ENCODE measurements around the gene INTS13.
"Not testable (repeated sequence)": the region's sequence is repeated elsewhere in the genome, so short reads cannot be mapped to it uniquely, and the experiment has no call there.

INTS13 gene

GRCh38 chr12:26935636-26936378 lies 2.0 kb downstream of the INTS13 start:
- no peak for DNase-seq (ENCODE audit: low read depth in 3 of 3, low spot score in 1 of 3)

GRCh38 chr12:26929590-26929989 lies 8.2 kb downstream of the INTS13 start:
- no peak for DNase-seq (ENCODE audit: low read depth in 3 of 3, low spot score in 1 of 3)

- DNase-seq (ENCODE audit: low read depth in 3 of 3, low spot score in 1 of 3) = no peak
These were observed 9.1 kb downstream of the INTS13 start for GRCh38 chr12:26928661-26929060.

- DNase-seq (ENCODE audit: low read depth in 3 of 3, low spot score in 1 of 3) = no peak
These were observed 15.9 kb downstream of the INTS13 start for GRCh38 chr12:26921886-26922285.

- DNase-seq (ENCODE audit: low read depth in 3 of 3, low spot score in 1 of 3) = no peak
These were observed 18.6 kb downstream of the INTS13 start for GRCh38 chr12:26919216-26919555.

- DNase-seq (ENCODE audit: low read depth in 3 of 3, low spot score in 1 of 3) = no peak
These were observed 19.2 kb downstream of the INTS13 start for GRCh38 chr12:26918321-26919215.

GRCh38 chr12:26906704-26907103 lies 31.1 kb downstream of the INTS13 start:
- no peak for DNase-seq (ENCODE audit: low read depth in 3 of 3, low spot score in 1 of 3)

GRCh38 chr12:26906024-26906423 lies 31.8 kb downstream of the INTS13 start:
- no peak for DNase-seq (ENCODE audit: low read depth in 3 of 3, low spot score in 1 of 3)

GRCh38 chr12:26903396-26903795 lies 34.4 kb downstream of the INTS13 start:
- DNase-seq (ENCODE audit: low read depth in 3 of 3, low spot score in 1 of 3) = not testable (repeated sequence)

GRCh38 chr12:26896913-26897312 lies 40.9 kb downstream of the INTS13 start:
- no peak for DNase-seq (ENCODE audit: low read depth in 3 of 3, low spot score in 1 of 3)

GRCh38 chr12:26895672-26896071 lies 42.1 kb downstream of the INTS13 start:
- DNase-seq (ENCODE audit: low read depth in 3 of 3, low spot score in 1 of 3) = no peak

GRCh38 chr12:26891704-26892103 lies 46.1 kb downstream of the INTS13 start:
- DNase-seq (ENCODE audit: low read depth in 3 of 3, low spot score in 1 of 3) = no peak

GRCh38 chr12:26890784-26891183 lies 47.0 kb downstream of the INTS13 start:
- DNase-seq (ENCODE audit: low read depth in 3 of 3, low spot score in 1 of 3) = no peak

GRCh38 chr12:26884765-26885576 lies 52.8 kb downstream of the INTS13 start:
- DNase-seq (ENCODE audit: low read depth in 3 of 3, low spot score in 1 of 3) = peak; percentile 53 to 62 (median 57)

- no peak for DNase-seq (ENCODE audit: low read depth in 3 of 3, low spot score in 1 of 3)
These were observed 57.2 kb downstream of the INTS13 start for GRCh38 chr12:26880625-26881024.

- no peak for DNase-seq (ENCODE audit: low read depth in 3 of 3, low spot score in 1 of 3)
These were observed 59.1 kb downstream of the INTS13 start for GRCh38 chr12:26878661-26879119.

GRCh38 chr12:26874501-26875296 lies 63.1 kb downstream of the INTS13 start:
- no peak for DNase-seq (ENCODE audit: low read depth in 3 of 3, low spot score in 1 of 3)

- no peak for DNase-seq (ENCODE audit: low read depth in 3 of 3, low spot score in 1 of 3)
These were observed 65.2 kb downstream of the INTS13 start for GRCh38 chr12:26872625-26873024.

- no peak for DNase-seq (ENCODE audit: low read depth in 3 of 3, low spot score in 1 of 3)
These were observed 65.8 kb downstream of the INTS13 start for GRCh38 chr12:26871985-26872384.

Data from stimulated activated CD4-positive, alpha-beta T cell treated with anti-CD3 and anti-CD28 coated beads, TNF-alpha, amount 100 ng/mL, for 1 hour (primary cell).